Left renal cortex interstitium (tissue), 4 donors: ENCODE measurements around the gene CNTN5. TPM values are rescaled to one million over a fixed set of nuclear protein-coding genes. Genes with fewer than 3 reads are reported as not detected.

Experiments
- DNase-seq, 4 donors: peaks; one replicate each; pipeline ENCODE4 v3.0.0-alpha.2; 2013; ENCODE audit warnings: low read depth in 4 of 4, low spot score in 2 of 4, missing footprints in 1 of 4
- polyA plus RNA-seq, 4 donors: library from polyadenylated mRNA; unstranded; fragments of 120-200 nt; gene quantifications; one replicate each; pipeline ENCODE4 v1.2.1, GENCODE V29; 2013; ENCODE audit not compliant: insufficient read length in 4 of 4

CNTN5 gene
- polyA plus RNA-seq, 4 donors: 19.3 to 23.3 (median 20.7) TPM

DNA sequence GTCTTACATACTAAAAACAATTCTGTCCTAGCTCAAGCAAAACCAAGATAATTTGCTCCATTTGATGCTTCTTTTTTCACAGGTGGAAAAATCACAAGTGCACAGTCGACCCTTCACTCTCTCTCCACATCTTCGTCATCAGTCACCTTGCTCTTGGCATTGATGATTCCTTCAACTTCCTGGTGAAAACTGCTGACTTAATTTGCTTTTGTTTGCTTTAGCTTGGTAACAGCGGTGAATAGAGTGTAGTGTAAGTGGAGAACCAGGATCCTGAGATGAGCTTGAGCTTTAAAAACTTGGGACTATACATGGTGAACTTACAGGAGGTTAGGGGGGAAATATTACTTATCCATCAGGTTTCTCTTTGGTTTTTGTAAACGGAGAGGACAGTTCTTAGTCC is 1335.3 kb downstream of the CNTN5 start:
- no peak for DNase-seq

DNA sequence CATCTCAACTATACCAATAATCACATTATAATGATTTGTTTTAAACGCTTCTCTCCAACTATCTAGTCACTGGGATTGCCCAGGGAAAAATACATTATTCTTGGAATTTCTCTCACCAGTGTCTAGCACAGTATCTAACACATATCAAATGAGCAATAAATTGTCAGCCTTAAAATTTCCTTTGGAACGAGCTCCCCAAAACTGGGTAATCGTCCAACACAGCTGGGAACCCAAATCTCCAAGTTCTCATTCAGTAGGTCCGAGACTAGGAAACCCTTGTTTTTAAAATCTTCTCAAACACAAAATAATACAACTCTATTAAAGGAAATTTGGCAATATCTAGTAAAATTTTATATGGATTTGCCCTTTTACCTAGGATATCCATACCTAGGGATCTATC is 1338.5 kb downstream of the CNTN5 start:
- DNase-seq: no peak

DNA sequence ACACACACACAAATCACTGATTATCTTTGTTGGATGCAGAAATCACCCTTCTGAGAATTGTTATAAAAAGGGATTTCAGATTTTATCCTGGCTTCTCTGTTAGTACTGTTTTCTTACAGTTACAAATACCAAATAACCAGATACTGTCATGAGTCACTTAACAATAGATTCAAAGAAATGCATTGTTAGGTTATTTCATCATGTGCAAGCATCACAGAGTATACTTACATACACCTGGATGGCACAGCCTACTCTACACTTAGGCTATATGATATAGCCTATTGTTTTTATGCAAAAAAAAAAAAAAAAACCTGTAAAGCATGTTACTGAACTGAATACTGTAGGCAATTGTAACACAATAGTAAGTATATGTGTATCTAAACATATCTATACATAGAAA is 1347.1 kb downstream of the CNTN5 start:
- DNase-seq: no peak

DNA sequence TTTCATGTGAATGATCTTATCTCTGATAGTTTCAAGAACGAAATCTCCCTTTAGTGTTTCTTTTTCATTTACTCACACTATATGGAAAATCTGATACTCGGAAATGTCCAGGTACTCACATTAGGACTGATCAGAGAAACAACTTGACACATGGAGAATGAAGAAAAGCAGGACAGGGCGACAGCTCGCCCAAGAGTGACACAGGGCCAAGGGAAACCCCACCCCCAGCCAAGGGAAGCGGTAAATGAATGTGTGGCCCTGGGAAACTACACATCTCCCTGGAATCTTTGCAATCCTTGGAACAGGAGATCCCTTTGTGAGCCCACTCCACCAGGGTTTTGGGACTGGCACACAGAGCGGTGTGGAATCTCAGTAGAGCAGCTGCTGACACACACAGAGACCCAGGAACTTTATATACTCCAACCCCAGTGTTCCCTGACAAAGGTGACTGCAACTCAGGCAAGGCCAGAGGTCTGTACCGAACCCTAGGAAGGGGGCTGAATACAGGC is 1362.7 kb downstream of the CNTN5 start:
- no peak for DNase-seq

DNA sequence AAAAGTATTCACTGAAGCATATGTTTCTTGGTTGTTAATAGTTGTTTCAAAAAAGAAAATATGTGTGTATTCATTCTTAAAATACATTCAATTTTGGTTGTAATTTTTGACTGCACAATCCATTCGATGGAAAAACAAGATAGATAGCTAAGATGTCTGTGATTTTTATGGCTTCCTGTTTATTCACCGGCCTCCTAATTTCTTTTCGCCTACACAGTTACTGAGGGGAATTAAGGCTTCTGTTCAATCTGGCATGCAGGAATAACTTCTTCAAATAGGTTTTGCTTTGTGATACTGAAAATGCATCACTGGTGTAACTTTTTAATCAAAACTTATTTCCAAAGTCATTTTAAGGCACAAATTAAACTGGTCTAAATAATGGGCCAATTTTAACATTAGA is 1375.5 kb downstream of the CNTN5 start:
- DNase-seq: no peak

DNA sequence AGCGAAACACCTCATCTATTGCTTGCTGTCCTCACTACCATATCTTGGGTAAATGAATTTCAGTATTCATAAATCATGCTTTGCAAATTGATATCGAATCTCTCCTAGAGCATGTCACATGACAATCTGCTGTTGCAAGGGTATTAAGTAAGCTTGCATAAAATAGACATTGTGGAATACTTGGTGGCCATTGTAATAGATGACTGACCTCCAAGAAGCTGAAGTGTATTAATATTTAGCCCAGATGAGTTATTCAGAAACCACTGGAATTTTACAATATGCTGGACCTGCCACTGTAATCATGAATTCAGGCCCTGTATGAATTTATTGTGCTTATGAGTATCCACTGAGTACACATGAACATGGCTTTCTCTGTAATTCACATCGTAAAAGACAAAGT is 1376.7 kb downstream of the CNTN5 start:
- no peak for DNase-seq

DNA sequence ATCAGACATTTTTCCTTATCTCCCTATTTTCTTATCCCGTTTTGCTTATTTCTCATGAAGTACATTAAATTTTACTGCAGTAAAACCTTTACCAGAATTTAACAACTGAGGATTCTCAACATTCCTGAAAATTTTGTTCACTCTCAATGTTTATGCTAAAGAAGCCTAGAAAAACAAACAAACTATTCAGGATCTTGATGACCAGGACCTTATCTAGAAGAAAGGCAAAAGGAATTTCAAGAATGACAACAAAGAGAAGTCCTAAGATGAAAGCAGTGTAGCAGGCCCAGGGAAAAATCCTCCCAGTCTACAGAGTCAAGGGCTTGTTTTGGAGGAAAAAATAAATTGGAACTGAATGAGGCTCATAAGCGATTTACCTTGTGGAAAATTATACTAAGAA is 1383.1 kb downstream of the CNTN5 start:
- no peak for DNase-seq

DNA sequence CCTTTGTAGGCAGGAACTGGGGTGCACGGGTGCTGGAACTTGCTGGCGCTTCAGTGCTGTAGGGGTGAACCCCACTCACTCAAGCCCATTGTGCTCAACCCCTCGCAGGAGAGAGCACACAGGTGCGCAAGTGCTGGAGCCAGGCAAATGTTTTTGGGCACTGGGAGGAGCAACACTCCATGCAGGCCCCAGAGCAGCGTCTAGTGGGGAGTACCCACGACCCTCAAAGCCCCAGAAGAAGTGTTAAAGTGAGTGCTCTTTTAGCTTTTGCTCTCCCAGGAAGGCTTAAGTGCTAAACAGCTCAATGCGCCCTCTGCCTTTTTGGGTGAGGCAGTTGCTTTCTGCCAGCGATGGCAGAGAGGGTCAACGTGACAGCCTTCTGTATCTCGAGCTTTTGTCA is 1384.2 kb downstream of the CNTN5 start:
- no peak for DNase-seq
